GM20431 (cell line): Measurements from ENCODE around the gene SF3B6.

Experiments used
- in situ Hi-C: fragments of 300-500 bp; cut with MseI, MboI; formaldehyde crosslinking; loops from one replicate; pipeline ENCODE4 v1.15.0; 2020; ENCODE audit warnings: low sequenced_read_pairs; ENCODE audit not compliant: unreplicated experiment

SF3B6 gene

GRCh38 chr2:24022324-24022974, 53.7 kb downstream of the SF3B6 start:
- in situ Hi-C loops = no loop called here

- in situ Hi-C loops = no loop called here
Observed at GRCh38 chr2:24021122-24021998, 54.8 kb downstream of the SF3B6 start.

- in situ Hi-C loops = no loop called here
Observed at GRCh38 chr2:24020244-24020643, 55.9 kb downstream of the SF3B6 start.

GRCh38 chr2:24019729-24020128, 56.4 kb downstream of the SF3B6 start:
- in situ Hi-C loops = no loop called here

DNA sequence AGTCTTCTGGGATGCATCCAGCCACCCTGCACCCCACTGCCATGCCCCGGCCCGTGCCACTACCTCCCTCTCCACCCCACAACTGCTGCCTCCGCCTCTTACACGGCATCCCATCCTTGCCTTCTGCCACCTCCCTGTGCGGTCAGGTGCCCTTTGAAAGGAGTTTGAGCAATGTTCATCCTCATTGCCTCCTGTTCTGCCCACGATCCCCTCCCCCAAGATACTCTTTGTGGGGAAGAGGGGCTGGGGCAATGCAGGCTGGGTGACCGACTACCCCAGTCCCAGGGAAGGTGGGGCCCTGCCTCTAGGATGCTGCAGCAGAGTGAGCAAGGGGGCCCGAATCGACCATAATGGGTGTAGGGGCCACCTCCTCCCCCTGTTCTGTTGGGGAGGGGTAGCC, 57.9 kb downstream of the SF3B6 start:
- in situ Hi-C loops = no loop called here

- in situ Hi-C loops = no loop called here
Observed at GRCh38 chr2:24017711-24018110, 58.4 kb downstream of the SF3B6 start.
